ENCODE data around the gene KRT23. TPM values are rescaled to one million over a fixed set of nuclear protein-coding genes. Genes with fewer than 3 reads are reported as not detected.

Gene KRT23
- total and polyA plus RNA-seq, 2 experiments from 2014 or later, result not detected

DNA sequence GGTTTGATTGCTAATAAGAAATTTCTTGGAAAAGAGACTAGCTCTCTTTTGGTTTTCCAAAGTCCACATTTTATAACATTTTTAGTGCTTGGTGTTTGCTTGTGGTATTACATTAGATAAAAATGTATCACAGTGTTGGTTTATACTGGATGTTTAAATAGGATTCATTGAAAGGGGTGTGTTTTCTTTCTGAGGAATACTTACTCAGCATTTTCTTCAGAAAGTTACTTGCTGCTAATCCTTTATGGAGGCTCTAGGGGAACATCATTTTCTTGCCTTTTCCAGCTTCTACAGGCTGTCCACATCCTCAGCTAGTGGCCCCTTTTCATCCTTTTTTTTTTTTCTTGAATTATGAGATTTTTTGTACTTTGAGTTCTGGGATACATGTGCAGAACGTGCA is 30.1 kb upstream of the KRT23 start:
- H3K79me2 ChIP-seq (replicated peaks; ENCODE audit: insufficient read depth), result no peaks in the 10 kb centered on the region
- H3K4me1 ChIP-seq (ENCODE audit: insufficient read depth), result no peaks in the 10 kb centered on the region
- H4K20me1 ChIP-seq (replicated peaks; ENCODE audit: insufficient read depth), result no peaks in the 10 kb centered on the region
- ATAC-seq (no peak), DNase-seq (ENCODE audit: low spot score) (no peak)
- H2AFZ ChIP-seq, result no peak overlapping the region
- no peak overlapping the region for H3K4me2 ChIP-seq
- TF ChIP-seq JUNB (IDR thresholded peaks at IDR 0.05; ENCODE audit: unreplicated experiment) (no peak), STAT1 (IDR thresholded peaks at IDR 0.05; ENCODE audit: unreplicated experiment) (no peak), CTCF (conservative IDR thresholded peaks at IDR 0.05; ENCODE audit: low read depth in 2 of 2) (no peak), POLR2AphosphoS5 (IDR thresholded peaks at IDR 0.05; ENCODE audit: low read depth) (no peak), ZNF114 (CRISPR knock-in tag; IDR thresholded peaks at IDR 0.05) (no peak), EZH2 (IDR thresholded peaks at IDR 0.05; ENCODE audit: low read depth, unreplicated experiment) (no peak), ZNF331 (CRISPR knock-in tag; IDR thresholded peaks at IDR 0.05; ENCODE audit: low read depth) (no peak), EZH2phosphoT487 (IDR thresholded peaks at IDR 0.05; ENCODE audit: unreplicated experiment) (no peak), ZNF462 (CRISPR knock-in tag; IDR thresholded peaks at IDR 0.05) (no peak)
- TF ChIP-seq, protein P1, sequence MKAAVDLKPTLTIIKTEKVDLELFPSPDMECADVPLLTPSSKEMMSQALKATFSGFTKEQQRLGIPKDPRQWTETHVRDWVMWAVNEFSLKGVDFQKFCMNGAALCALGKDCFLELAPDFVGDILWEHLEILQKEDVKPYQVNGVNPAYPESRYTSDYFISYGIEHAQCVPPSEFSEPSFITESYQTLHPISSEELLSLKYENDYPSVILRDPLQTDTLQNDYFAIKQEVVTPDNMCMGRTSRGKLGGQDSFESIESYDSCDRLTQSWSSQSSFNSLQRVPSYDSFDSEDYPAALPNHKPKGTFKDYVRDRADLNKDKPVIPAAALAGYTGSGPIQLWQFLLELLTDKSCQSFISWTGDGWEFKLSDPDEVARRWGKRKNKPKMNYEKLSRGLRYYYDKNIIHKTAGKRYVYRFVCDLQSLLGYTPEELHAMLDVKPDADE (IDR thresholded peaks at IDR 0.05), result no peak
- TF ChIP-seq, protein P2, sequence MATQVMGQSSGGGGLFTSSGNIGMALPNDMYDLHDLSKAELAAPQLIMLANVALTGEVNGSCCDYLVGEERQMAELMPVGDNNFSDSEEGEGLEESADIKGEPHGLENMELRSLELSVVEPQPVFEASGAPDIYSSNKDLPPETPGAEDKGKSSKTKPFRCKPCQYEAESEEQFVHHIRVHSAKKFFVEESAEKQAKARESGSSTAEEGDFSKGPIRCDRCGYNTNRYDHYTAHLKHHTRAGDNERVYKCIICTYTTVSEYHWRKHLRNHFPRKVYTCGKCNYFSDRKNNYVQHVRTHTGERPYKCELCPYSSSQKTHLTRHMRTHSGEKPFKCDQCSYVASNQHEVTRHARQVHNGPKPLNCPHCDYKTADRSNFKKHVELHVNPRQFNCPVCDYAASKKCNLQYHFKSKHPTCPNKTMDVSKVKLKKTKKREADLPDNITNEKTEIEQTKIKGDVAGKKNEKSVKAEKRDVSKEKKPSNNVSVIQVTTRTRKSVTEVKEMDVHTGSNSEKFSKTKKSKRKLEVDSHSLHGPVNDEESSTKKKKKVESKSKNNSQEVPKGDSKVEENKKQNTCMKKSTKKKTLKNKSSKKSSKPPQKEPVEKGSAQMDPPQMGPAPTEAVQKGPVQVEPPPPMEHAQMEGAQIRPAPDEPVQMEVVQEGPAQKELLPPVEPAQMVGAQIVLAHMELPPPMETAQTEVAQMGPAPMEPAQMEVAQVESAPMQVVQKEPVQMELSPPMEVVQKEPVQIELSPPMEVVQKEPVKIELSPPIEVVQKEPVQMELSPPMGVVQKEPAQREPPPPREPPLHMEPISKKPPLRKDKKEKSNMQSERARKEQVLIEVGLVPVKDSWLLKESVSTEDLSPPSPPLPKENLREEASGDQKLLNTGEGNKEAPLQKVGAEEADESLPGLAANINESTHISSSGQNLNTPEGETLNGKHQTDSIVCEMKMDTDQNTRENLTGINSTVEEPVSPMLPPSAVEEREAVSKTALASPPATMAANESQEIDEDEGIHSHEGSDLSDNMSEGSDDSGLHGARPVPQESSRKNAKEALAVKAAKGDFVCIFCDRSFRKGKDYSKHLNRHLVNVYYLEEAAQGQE (IDR thresholded peaks at IDR 0.05; ENCODE audit: unreplicated experiment), result no peak
- H3K27me3 ChIP-seq (ENCODE audit: insufficient read depth), result no peaks in the 10 kb centered on the region
- H3K27me3 Mint-ChIP-seq (ENCODE audit: insufficient read depth, low read depth, poor library complexity), result peaks cover 3% of the 10 kb centered on the region
- no peak overlapping the region for H3K27ac ChIP-seq (ENCODE audit: low read depth)
- H3K4me3 Mint-ChIP-seq, result no peak overlapping the region
- no peaks in the 10 kb centered on the region for H3K4me1 Mint-ChIP-seq
- H3F3A ChIP-seq (replicated peaks; ENCODE audit: low read depth), result no peaks in the 10 kb centered on the region
- H3K9me2 ChIP-seq (ENCODE audit: insufficient read depth), result no peaks in the 10 kb centered on the region
- H3K36me3 ChIP-seq (ENCODE audit: insufficient read depth), result no peaks in the 10 kb centered on the region
- H3K36me3 Mint-ChIP-seq (ENCODE audit: low read depth), result no peaks in the 10 kb centered on the region
- peaks cover 4% of the 10 kb centered on the region; the same call in 2 of the 3 replicates for H3K9me3 Mint-ChIP-seq
- H3K4me3 ChIP-seq, result no peak overlapping the region
- no peak overlapping the region for H3K27ac Mint-ChIP-seq

All from GM23338 (cell line).